ENCODE data around the gene ST3GAL3.
"Not testable (repeated sequence)": the region's sequence is repeated elsewhere in the genome, so short reads cannot be mapped to it uniquely, and the experiment has no call there.

Gene ST3GAL3

DNA sequence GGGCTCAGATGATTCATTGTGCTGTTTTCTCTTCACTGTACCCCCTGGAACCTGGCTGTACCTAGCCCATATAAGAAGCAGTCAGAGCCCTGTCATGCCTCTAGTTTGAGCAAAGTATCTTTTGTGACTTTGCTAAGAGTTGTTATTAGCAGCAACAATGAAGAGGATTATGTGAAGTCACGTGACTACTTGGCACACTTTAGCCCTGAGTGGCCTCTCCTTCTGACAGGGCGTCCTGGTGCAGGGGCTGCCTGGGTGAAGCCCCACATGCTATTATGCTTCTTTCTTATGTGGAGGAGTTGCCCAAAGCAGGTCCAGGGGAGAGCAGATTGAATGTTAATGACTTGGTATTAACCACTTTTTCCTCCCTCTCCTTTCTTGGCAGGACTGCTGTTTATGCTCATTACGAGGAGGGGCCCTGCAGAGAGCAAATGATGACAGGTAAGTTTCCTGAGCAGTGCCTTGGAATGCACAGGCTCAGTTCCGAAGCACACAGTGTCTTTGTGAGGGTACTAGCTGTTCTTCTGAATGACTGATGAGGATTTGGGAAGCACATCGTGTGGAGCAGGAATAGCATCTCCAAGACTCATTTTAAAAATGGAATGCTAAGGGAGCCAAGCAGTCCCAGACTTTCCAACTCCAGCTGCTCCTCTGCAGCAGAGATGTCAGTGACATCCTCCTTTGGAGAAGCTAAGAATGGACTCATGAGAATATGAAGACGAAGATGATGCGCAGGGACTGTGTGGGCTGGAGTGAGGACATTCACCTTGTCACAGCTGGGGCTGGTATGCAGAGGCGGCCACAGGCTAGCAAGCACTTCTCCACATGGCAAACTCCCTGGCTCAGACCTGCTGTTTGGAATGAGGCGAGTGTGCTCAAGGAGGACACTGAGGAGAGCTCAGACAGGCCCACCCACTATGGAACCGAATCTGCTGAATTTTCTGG, 15.2 kb upstream of the ST3GAL3 start:
- no peak for DNase-seq (ENCODE audit: low read depth)
- H3K4me3 ChIP-seq (ENCODE audit: low read depth, low read length) = no peak overlapping the region

DNA sequence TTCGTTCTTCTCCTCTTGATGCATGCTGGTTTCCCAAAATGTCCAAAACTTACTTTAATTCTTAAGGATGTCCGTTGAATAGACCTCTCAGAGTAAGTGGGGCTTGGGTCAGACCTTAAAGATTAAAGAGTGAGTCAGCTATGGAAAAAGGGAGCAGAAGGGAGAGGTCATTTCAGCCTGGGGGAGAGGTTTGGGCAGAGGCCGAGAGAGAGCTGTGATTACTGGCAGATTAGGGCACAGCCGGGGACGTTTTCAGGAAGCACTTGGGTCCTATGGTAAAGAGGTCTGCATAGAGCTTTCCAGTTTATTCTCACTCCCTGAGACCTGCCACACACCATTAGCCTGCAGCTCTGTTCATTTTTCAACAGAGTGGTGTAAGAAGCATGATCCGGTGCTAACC, 14.0 kb upstream of the ST3GAL3 start:
- DNase-seq (ENCODE audit: low read depth) = no peak

DNA sequence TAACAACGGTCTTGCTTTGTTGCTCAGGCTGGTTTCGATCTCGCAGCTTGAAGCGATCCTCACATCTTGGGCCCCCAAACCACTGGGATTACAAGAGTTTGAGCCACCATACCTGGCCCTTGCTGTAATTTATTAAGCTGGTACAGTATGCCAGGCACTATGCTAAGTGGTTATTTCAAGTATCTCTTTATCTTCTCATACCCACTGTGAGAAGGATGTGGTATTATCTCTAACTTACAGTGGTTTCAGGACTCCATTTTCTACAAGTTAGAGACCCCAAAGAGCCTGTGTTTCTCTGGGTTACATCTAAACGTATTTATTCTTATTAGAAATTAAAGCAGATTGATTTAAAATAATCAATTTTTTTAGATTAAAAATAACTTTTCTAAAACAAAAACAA, 8.1 kb upstream of the ST3GAL3 start:
- H3K4me3 ChIP-seq (ENCODE audit: low read depth, low read length) = no peak overlapping the region
- DNase-seq (ENCODE audit: low read depth) = no peak

More for the DNA sequence above, 14.0 kb upstream of the ST3GAL3 start:
- no peak overlapping the region for H3K4me3 ChIP-seq (ENCODE audit: low read depth, low read length)

DNA sequence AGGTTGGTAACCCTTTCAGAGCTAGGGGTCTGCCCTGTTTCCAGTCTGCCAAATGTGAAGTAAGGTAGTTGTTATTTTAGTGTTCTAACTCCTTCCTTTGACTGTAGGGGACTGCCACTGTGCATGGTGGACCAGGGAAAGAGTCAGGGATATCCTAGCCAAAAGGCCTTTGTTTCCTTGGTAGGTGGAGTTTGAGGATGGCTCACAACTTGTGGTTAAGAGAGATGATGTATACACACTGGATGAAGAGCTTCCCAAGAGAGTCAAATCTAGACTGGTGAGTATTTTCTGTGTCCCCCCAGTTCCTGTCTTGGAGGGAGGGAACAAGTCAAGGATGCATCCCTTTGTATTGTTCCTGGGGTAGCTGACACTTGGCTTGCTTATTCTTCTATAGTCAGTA, 3.5 kb upstream of the ST3GAL3 start:
- DNase-seq (ENCODE audit: low read depth) = no peak
- no peak overlapping the region for H3K4me3 ChIP-seq (ENCODE audit: low read depth, low read length)

DNA sequence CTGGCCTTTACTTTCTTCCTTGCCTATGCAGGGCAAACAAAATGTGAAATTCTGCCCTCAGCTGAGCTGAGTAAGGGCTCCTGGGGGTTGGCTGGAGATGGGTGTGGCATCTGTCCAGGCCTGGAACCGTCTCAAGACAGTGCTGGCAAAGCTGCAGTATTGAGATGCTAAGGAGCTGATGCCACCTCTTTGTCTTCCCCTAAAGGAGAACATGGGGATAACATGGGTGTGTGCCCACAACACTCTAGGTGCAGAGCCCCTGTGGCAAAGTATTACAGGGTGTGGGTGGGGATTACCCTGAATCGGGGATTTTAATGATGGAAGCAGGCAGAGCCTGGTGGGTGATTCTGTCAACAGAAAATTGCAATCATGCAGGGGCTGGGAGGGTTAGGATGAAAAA, 2.5 kb upstream of the ST3GAL3 start:
- DNase-seq (ENCODE audit: low read depth) = no peak
- H3K4me3 ChIP-seq (ENCODE audit: low read depth, low read length) = no peak overlapping the region

DNA sequence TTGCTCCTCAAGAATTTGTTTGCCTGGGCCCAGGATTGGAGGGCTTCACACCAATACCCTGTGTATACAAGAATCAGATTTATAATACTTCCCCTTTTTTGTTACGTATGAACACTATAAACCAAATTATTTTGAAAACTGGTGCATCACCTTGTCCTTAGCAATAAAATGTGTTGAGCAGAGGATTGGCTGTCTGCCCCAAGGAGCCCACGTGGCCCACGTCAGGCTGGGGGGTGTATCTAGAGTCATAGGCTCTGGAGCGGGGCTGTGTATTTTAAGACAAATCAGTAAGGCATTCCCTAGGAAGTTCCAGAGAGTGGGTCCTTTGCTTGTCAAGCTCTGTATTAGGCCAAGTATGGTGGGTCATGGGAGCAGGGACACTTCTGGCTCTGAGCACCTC, 2.0 kb upstream of the ST3GAL3 start:
- DNase-seq (ENCODE audit: low read depth) = no peak
- H3K4me3 ChIP-seq (ENCODE audit: low read depth, low read length) = no peak overlapping the region

DNA sequence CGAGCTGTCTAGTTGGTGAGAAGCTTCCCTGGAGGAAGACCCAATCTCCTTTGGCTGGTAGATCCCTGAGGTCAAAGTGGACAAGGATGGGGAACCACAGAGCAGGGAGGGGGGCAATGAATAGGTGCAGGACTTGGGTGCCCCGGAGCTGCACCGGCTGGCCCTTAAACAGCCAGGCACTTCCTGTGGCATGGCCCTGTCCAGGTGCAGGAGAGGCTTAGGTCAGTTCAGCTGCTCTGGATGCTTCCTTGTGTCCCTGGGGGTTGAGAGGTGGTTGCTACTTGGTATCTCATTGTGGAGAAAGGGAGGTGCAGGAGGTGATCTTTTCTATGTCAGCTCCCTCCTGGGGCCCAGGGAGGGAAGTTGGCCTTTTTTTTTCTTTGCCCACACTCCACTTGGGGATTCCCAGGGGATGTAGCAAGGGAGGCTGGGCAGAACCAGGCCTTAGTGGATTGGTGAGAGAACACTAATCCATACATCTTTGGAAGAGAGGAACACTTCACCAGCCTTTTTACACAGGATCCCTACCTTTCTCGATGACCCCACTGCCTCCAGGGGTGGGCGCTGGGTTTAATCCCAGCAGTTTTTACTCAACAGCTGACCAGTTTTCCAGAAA, 1.2 kb upstream of the ST3GAL3 start:
- peak overlapping the region; percentile 87 for H3K4me3 ChIP-seq (ENCODE audit: low read depth, low read length)
- DNase-seq (ENCODE audit: low read depth) = no peak

DNA sequence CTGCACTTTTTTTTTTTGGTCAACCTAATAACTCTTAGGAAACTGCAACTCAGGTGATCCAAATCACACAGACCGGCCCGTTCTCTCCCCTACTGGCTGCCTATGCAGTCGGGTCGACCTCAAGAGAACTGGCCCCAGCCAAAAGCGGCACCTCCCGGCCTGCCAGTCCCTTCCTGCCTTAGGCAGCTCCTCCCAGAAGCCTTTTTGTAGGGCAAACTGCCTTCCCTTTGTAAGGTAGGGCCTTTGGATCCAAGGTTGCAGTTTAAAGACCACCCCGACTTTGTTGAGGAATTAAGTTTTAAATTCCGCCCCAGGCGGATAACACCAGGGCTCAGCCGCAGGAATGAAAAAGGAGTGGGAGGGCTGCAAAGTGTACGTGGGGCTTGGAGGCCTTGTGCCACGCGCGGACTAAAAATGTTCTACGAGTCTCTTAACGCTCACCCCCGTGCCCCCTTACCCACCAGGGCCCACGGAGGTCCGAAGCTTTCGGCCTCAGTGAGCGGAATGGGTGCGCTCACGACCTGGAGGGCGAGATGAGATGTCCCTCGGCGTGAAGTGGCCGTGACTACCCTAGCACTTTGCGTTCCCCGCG, 642 bp upstream of the ST3GAL3 start:
- peak overlapping the region; percentile 87 for H3K4me3 ChIP-seq (ENCODE audit: low read depth, low read length)
- no peak for DNase-seq (ENCODE audit: low read depth)

DNA sequence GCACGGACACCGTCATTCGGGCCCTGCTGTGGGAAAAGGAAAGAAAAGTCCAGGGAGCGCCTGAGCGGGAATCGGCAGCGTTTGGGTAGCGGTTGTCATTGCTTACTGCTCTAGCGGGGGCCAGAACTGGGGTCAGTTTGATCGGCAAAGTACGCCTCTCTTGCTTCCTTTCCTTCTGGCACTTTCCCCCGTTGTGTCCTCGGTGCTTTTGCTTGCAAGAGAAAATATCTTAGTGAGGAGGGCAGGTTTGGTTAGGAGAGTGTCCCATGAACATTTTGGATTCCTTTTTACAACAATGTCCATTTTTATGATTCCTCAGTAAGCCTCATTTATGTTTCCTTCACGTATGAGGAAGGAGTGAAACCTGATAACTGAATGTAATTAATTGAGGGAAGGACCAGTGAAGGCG, 670 bp downstream of the ST3GAL3 start:
- H3K4me3 ChIP-seq (ENCODE audit: low read depth, low read length) = peak overlapping the region; percentile 87
- no peak for DNase-seq (ENCODE audit: low read depth)

DNA sequence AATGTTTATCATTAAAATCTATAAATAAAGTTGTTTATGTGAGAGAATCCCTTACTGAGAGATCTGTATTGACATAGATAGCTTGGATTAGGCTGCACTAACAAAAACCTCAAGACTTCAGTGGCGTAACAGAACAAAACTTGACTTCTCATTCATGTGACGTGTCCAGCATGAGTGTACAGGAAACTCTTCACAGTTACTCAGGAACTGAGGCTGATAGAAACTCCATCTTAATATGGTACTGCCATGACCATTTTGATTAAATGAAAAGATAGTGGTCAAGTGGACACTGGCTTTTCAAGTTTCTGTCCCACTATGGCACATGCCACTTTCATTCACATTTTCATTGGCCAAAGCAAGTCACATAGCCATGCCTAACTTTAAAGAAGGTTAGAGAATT, 3.7 kb downstream of the ST3GAL3 start:
- no peak overlapping the region for H3K4me3 ChIP-seq (ENCODE audit: low read depth, low read length)
- DNase-seq (ENCODE audit: low read depth) = peak; percentile 57

DNA sequence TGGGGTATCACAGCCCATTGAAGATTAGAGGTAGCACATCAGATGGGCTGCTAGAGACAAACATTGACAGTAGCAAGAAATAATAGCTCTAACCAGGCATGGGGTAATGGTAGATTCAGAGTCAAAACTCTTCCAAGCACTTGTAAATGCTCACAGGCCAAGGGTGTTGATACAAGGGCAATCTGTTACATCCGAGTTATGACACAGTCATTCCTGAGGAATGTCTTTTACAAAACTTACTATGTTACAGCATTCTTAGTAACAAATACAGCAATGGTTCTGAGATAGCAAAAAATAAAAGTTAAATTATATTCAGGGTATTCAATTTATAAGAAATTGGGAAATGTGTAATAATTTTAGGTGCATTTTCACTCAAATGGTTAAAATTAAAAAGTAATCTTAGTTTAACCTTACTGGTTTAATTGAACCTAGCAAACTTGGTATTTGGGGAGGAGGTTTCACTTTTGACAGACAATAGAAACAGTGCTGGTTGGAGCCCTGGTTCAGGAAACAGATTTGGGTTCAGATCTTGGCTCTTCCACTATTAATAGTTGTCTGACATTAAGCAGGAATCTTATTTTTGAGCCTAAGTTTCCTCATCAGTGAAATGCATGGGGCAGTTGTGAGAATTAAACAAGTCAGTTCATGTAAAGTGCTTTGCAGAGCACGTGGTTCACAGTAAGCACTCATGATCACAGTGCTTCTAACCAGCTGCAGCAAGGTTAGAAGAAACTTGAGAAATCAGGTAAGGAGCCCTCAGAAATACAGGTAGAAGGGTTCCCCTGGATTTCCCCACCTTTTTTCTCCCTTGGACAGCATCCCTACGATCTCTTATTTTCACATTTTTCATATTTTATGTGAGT, 4.4 kb downstream of the ST3GAL3 start:
- DNase-seq (ENCODE audit: low read depth) = no peak

DNA sequence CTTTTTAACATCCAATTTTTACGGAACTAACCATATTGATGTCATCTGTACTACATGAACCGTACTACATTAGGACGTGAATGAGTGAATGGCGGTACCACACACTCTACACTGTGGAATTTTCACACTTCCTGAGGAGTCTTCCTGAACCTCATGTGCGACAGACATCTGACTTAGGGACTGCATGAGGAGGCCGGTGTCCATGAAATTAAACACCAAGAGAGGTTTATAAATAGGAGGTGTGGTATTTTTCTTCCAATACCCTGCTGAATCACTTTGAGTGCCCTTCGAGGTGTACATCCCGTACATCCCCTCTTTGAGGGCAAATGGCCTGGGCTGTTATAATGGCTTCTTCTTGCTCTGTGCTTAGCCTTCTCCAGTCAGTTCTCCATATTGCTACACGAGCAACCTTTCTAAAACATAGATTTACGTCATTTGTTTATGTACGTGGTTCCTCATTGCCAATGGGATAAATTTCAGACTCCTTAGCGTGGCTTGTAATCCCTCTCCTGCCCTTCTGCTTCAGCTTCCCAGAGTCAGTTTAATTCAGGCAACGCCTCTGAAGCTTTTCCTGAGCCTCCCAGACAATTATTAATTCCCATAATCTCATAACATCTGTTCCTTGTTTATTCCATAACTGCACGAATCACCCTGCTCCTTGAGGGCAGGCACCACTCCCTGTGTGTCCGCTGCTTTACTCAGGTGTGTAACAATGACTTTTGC, 9.4 kb downstream of the ST3GAL3 start:
- H3K4me3 ChIP-seq (ENCODE audit: low read depth, low read length) = no peak overlapping the region

More for the DNA sequence above, 4.4 kb downstream of the ST3GAL3 start:
- H3K4me3 ChIP-seq (ENCODE audit: low read depth, low read length) = no peak overlapping the region

DNA sequence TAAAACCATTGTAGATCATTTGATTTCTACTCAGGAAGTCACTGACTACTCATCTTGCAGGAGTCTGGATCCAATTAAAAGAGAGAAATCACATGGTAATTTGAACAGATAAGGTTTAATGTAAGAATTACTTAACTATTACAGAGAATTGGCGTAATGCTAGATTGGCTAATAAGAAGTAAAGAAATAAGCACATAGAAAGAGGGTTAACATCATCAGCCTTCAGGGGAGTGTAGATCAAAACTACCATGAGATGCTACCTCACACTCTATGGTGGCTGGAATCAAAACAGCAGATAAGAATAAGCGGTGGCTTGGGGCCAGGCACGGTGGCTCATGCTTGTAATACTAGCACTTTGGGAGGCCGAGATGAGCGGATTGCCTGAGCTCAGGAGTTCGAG, 11.7 kb downstream of the ST3GAL3 start:
- DNase-seq (ENCODE audit: low read depth) = no peak
- H3K4me3 ChIP-seq (ENCODE audit: low read depth, low read length) = no peak overlapping the region

More for the DNA sequence above, 9.4 kb downstream of the ST3GAL3 start:
- no peak for DNase-seq (ENCODE audit: low read depth)

DNA sequence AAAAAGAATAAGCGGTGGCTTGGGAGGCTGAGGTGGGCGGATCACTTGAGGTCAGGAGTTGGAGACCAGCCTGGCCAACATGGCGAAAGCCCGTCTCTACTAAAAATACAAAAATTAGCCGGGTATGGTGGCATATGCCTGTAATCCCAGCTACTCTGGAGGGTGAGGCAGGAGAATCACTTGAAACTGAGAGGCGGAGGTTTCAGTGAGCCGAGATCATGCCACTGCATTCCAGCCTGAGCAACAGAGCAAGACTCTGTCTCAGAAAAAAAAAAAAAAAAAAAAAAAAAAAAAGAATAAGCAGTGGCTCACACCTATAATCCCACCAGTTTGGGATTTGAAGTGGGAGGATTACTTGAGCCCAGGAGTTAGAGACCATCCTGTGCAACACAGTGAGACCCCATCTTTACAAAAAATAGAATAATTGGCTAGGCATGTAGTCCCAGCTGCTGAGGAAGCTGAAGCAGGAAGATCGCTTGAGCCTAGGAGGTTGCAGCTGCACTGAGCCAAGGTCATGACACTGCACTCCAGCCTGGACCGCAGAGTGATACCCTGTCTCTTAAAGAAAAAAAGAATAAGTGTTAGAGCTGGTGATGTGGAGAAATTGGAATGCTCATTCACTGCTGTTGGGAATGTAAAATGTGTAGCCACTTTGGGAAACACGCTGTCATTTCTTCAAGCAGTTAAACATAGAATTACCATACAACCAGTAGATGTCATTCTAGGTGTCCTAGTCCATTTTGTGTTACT, 12.5 kb downstream of the ST3GAL3 start:
- H3K4me3 ChIP-seq (ENCODE audit: low read depth, low read length); DNase-seq (ENCODE audit: low read depth): not testable (repeated sequence)

DNA sequence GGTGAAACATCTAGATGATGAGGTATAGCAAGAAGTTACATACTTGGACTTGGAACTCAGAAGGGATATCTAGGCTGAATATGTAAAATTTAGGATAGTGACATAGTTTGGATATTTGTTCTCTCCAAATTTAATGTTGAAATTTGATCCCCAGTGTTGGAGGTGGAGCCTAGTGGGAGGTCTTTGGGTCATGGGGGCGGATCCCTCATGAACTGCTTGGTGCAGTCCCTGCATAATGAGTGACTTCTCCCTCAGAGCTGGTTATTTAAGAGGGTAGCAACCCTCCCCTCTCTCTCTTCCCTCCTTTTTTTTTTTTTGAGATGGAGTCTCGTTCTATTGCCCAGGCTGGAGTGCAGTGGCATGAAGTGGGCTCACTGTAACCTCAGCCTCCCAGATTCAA, 15.5 kb downstream of the ST3GAL3 start:
- H3K4me3 ChIP-seq (ENCODE audit: low read depth, low read length) = no peak overlapping the region
- DNase-seq (ENCODE audit: low read depth) = no peak

DNA sequence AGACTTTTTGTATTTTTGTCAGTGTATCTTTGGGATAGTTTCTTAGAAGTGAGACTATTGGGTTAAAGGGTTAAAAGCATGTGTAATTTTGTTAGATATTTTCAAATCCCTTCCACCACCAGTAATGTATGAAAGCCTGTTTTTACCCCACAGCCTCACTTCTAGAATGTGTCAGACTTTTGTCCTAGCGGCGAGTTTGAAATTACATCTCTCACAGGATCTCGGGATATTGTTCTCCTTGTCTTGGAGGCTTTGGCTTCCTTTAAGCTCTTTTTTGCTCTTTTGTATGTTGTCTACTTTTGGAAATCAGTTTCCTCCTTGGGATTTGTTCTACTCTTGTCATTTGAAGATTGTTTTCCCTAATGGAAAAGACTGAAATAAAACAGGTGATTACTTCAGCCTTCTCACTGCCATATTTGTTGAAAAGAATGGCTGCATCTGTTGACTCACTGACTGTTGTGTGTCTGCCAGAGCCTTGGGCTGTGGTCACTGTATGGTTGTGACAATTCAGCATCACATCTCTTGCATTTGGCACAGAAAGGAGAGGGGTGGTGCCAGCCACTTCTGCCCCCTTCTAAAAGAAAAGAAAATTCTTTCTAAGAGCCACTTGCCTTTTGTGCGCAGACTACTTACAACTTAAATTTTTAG, 22.6 kb downstream of the ST3GAL3 start:
- no peak for DNase-seq (ENCODE audit: low read depth)
- H3K4me3 ChIP-seq (ENCODE audit: low read depth, low read length) = no peak overlapping the region

DNA sequence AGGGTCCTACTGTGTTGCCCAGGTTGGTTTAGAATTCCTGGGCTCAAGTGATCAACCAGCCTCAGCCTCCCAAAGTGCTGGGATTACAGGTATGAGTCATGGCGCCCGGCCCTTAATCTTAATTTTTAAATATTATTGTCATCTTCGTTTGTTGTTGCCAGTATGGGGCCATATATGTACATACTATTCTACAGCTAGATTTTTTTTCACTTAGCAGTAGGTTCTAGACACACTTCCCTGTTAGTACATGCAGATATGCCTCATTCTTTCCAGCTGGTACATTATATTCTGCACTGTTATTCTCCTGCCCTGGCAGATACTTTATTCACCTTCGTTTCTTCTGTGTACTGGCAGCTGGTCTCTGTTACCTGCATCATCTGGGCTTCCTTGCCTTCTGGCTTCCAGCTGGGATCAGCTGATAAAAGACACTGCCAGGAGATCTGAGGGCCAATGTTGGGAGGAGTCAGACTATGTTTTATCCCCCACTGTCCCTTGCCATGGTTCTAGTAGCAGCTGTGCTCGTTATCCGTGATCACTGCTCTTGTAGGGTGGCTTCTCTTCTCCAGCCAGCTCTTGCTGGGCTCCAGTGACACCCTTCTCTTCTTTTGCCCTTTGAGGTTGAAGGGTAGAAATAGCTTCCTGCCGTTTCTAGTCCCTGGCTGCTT, 24.7 kb downstream of the ST3GAL3 start:
- no peak overlapping the region for H3K4me3 ChIP-seq (ENCODE audit: low read depth, low read length)
- DNase-seq (ENCODE audit: low read depth) = no peak

Measured in skeletal muscle cell (primary cell).